K562 (cell line): ENCODE results near the gene VPS9D1. TPM values are rescaled to one million over a fixed set of nuclear protein-coding genes. Genes with fewer than 3 reads are reported as not detected.

Experiments used
- ATAC-seq: fragments of 200-7000 bp; cut with Tn5 transposase; 3 replicates; pipeline ENCODE4 v1.9.1; 2020; ENCODE audit warnings: moderate library complexity
- BruUV-seq: library from RNA; stranded (reverse); fragments of 400-500 nt; replicated peaks from 2 replicates; lab custom pipeline; 2021; lab: Mats Ljungman, UMichigan
- CTCF ChIA-PET: fragments of 300-600 bp; formaldehyde crosslinking; extraction: SDS; loops from one replicate; lab custom pipeline; 2021; ENCODE audit warnings: low intra/inter-chr PET ratio; lab: Yijun Ruan, JAX
- POLR2A ChIA-PET: fragments of 300-600, 350-650 bp; sonication (Branson Sonifier 250); formaldehyde crosslinking; extraction: SDS; loops from one replicate; lab custom pipeline; 2021; ENCODE audit warnings: antibody characterized with exemption, inconsistent platforms; lab: Yijun Ruan, JAX
- DNase-seq, 4 experiments: peaks; one replicate each; pipeline versions ENCODE4 v3.0.0 to v3.0.0-alpha.2; 2011 to 2018; ENCODE audit warnings: low spot score in 3 of 4, mixed read lengths in 3 of 4; ENCODE audit errors: extremely low read depth in 1 of 4
- FAIRE-seq: peaks from 2 replicates; lab custom pipeline; 2011; peaks lifted over from hg19 to GRCh38; lab: Jason Lieb, UNC
- H2AFZ ChIP-seq: 2 replicates; pipeline ENCODE4 v1.6.0; 2011; ENCODE audit warnings: low read depth, low read length, control low read depth, inconsistent platforms
- H3K27ac ChIP-seq: fragments of 200-600 bp; 3 replicates; pipeline ENCODE4 v1.8.0; 2011; ENCODE audit warnings: low read depth, mild to moderate bottlenecking, control low read depth, inconsistent platforms, low read length, moderate library complexity, mixed read lengths; ENCODE audit errors: extremely low read depth
- H3K27me3 ChIP-seq, 2 experiments: fragments of 300-600 bp in 1 of 2; 2 replicates in 1 of 2; 3 replicates in 1 of 2; pipeline versions ENCODE4 v1.6.0 to v1.8.0; 2011; ENCODE audit warnings: inconsistent platforms in 2 of 2, low read length in 2 of 2, mild to moderate bottlenecking in 1 of 2, mixed read lengths in 1 of 2, moderate library complexity in 1 of 2; ENCODE audit not compliant: control insufficient read depth in 2 of 2, insufficient read depth in 2 of 2
- H3K36me3 ChIP-seq: fragments of 300-600 bp; 3 replicates; pipeline ENCODE4 v1.8.0; 2011; ENCODE audit warnings: mild to moderate bottlenecking, low read length, inconsistent platforms; ENCODE audit not compliant: control insufficient read depth, insufficient read depth
- H3K4me1 ChIP-seq, 2 experiments: fragments of 200-600 bp in 1 of 2; replicated peaks in 1 of 2; 2 replicates in 1 of 2; 3 replicates in 1 of 2; pipeline versions ENCODE4 v1.5.1 to v1.8.0; 2011; ENCODE audit warnings: inconsistent platforms in 2 of 2, low read length in 2 of 2, mild to moderate bottlenecking in 1 of 2, mixed read lengths in 1 of 2, moderate library complexity in 1 of 2; ENCODE audit not compliant: control insufficient read depth in 2 of 2, insufficient read depth in 2 of 2
- H3K4me2 ChIP-seq: 2 replicates; pipeline ENCODE4 v1.6.1; 2011; ENCODE audit warnings: low read length, control low read depth, inconsistent platforms, mixed read lengths; ENCODE audit not compliant: insufficient read depth
- H3K4me3 ChIP-seq: fragments of 200-600 bp; sonication (generic), shearing (Covaris generic); 2 replicates; pipeline ENCODE4 v1.5.1; 2016; ENCODE audit warnings: control low read depth, inconsistent platforms
- H3K79me2 ChIP-seq: fragments of 200-600 bp; 3 replicates; pipeline ENCODE4 v1.8.0; 2011; ENCODE audit warnings: low read length, inconsistent platforms; ENCODE audit not compliant: control insufficient read depth, insufficient read depth
- H3K9ac ChIP-seq, 2 experiments: 2 replicates each; pipeline versions ENCODE4 v1.6.0 to v1.6.1; 2011; ENCODE audit warnings: low read depth in 2 of 2, low read length in 2 of 2, control low read depth in 1 of 2, inconsistent platforms in 1 of 2, mild to moderate bottlenecking in 1 of 2, mixed read lengths in 1 of 2; ENCODE audit not compliant: insufficient read depth in 1 of 2
- H3K9me1 ChIP-seq: one replicate; pipeline ENCODE4 v1.6.0; 2011; ENCODE audit warnings: inconsistent platforms, mild to moderate bottlenecking, low read length, moderate library complexity; ENCODE audit not compliant: control insufficient read depth, insufficient read depth
- H3K9me3 ChIP-seq: replicated peaks from 2 replicates; pipeline ENCODE4 v1.5.1; 2011; ENCODE audit warnings: low read depth, low read length, inconsistent platforms; ENCODE audit not compliant: control insufficient read depth, insufficient read depth
- H4K20me1 ChIP-seq: replicated peaks from 2 replicates; pipeline ENCODE4 v1.6.1; 2011; ENCODE audit warnings: low read length, inconsistent platforms, mixed read lengths; ENCODE audit not compliant: control insufficient read depth, insufficient read depth
- AFF4 ChIP-seq: sonication (generic); formaldehyde crosslinking; IDR thresholded peaks from 2 replicates; pipeline ENCODE4 v1.8.0; 2023; ENCODE audit warnings: mild to moderate bottlenecking, missing genetic modification reagents
- BCOR ChIP-seq: fragments of 450-650 bp; IDR thresholded peaks from 2 replicates; pipeline ENCODE4 v1.6.1; 2016
- CEBPZ ChIP-seq: fragments of 150-350 bp; IDR thresholded peaks from 2 replicates; pipeline ENCODE4 v1.6.1; 2014; ENCODE audit warnings: low read depth, mild to moderate bottlenecking, low read length, borderline replicate concordance
- E4F1 ChIP-seq: fragments of 250-450 bp; sonication (Bioruptor Pico); IDR thresholded peaks from 2 replicates; pipeline ENCODE4 v1.5.0; 2021; ENCODE audit warnings: mild to moderate bottlenecking, borderline replicate concordance
- EGR1 ChIP-seq: fragments of 450-650 bp; conservative IDR thresholded peaks from 2 replicates; pipeline ENCODE4 v1.6.1; 2017; ENCODE audit warnings: mild to moderate bottlenecking
- LCOR ChIP-seq: sonication (generic); formaldehyde crosslinking; IDR thresholded peaks from 2 replicates; pipeline ENCODE4 v1.8.0; 2022; ENCODE audit warnings: mild to moderate bottlenecking, missing genetic modification reagents
- POLR2G ChIP-seq: fragments of 200-400 bp; formaldehyde crosslinking; IDR thresholded peaks from 2 replicates; pipeline ENCODE4 v1.6.1; 2017; ENCODE audit warnings: low read depth, mild to moderate bottlenecking, antibody characterized with exemption, low read length, moderate library complexity
- RNF219 ChIP-seq: fragments of 250-450 bp; sonication (Bioruptor Pico); IDR thresholded peaks from 2 replicates; pipeline ENCODE4 v1.5.0; 2022; ENCODE audit warnings: mild to moderate bottlenecking
- ZNF347 ChIP-seq: fragments of 450-650 bp; formaldehyde crosslinking; IDR thresholded peaks from 2 replicates; pipeline ENCODE4 v1.4.0; 2020; ENCODE audit warnings: low read depth, mild to moderate bottlenecking, moderate library complexity
- whole genome bisulfite sequencing: fragments of 100-300 bp; shearing (Covaris generic); methylation state at CpG from one replicate; pipeline ENCODE4 v1.1.6; 2016; ENCODE audit warnings: low coverage, mixed read lengths; ENCODE audit not compliant: insufficient coverage; ENCODE audit errors: missing lambda C conversion rate; 5-methylcytosine and 5-hydroxymethylcytosine counted together
- in situ Hi-C: fragments of 300-500 bp; cut with MboI; formaldehyde crosslinking; loops from 4 replicates; pipeline ENCODE4 v1.15.0; 2018; ENCODE audit warnings: inconsistent platforms, mixed read lengths
- intact Hi-C: fragments of 100-400 bp; cut with micrococcal nuclease; formaldehyde crosslinking; loops from 2 replicates; pipeline ENCODE4 v1.14.2; 2022
- polyA plus RNA-seq, 8 experiments: library from polyadenylated mRNA; depleted of rRNA in 4 of 8; stranded (reverse) in 5 of 8; unstranded in 3 of 8; fragments of >200 nt; fragmentation: Nextera tagmentation in 2 of 8; fragmentation: Illumina TruSeq in 1 of 8; extraction: Ambion mirVana in 2 of 8; extraction: Trizol in 1 of 8; gene quantifications; 2 replicates each; pipeline versions ENCODE4 v1.2.1 to v1.2.3, GENCODE V29; 2011 to 2014; ENCODE audit warnings: inconsistent platforms in 1 of 8, missing spikeins in 1 of 8
- total RNA-seq, 7 experiments: library from RNA; depleted of rRNA in 6 of 7; stranded (reverse); fragments of >200 nt in 6 of 7; fragmentation: Illumina TruSeq in 2 of 7; extraction: Trizol in 2 of 7; gene quantifications; 2 replicates each; pipeline versions ENCODE4 v1.2.1 to v1.2.3, GENCODE V29; 2011 to 2021; ENCODE audit warnings: low replicate concordance in 1 of 7

Gene VPS9D1
- total and polyA plus RNA-seq, 9 of the 15 experiments (the other 6 are each of a cell fraction or from before 2014, with no cell fraction given) = 0.33 to 3.1 (median 1.1) TPM

GRCh38 chr16:89759746-89760340 lies 39.1 kb upstream of the VPS9D1 start:
- H3K4me3 ChIP-seq = no peak overlapping the region
- H3K27me3 ChIP-seq = no peaks in the 10 kb centered on the region
- peaks cover 11% of the 10 kb centered on the region; the same call in 2 of the 3 replicates for H3K79me2 ChIP-seq
- no peak overlapping the region for H3K9ac ChIP-seq
- no TSS peak for BruUV-seq
- peaks cover 2% of the 10 kb centered on the region for H3K9me1 ChIP-seq
- peaks cover 85% of the 10 kb centered on the region for H3K36me3 ChIP-seq
- 0 out of 5 replicates have a peak, but pooled peaks cover 0 to 4% of the 10 kb centered on the region in 2 experiments for H3K4me1 ChIP-seq
- H3K4me2 ChIP-seq = no peak overlapping the region
- no peaks in the 10 kb centered on the region; the same call in 1 of the 2 replicates for H4K20me1 ChIP-seq
- no peaks in the 10 kb centered on the region for H3K9me3 ChIP-seq
- no peak overlapping the region for H3K27ac ChIP-seq
- ATAC-seq (peak; percentile 79), DNase-seq (no peak), FAIRE-seq (no peak)
- in situ Hi-C loops = no loop called here
- intact Hi-C loops = no loop called here
- no peak overlapping the region for H2AFZ ChIP-seq
- WGBS = 86% methylated on average over 22 of the region's 26 CpGs
- ChIA-PET CTCF (no interaction called here), POLR2A (no interaction called here)
- TF ChIP-seq CEBPZ = no peak
- peak; percentile 36; the same call in 1 of the 2 replicates for TF ChIP-seq POLR2G
- no peak for TF ChIP-seq ZNF347 (CRISPR knock-in tag)
- TF ChIP-seq BCOR = no peak
- no peak for TF ChIP-seq LCOR (CRISPR knock-in tag)
- no peak for TF ChIP-seq E4F1 (CRISPR knock-in tag)
- TF ChIP-seq RNF219 (CRISPR knock-in tag) = no peak
- no peak for TF ChIP-seq AFF4
- TF ChIP-seq EGR1 = peak; percentile 60
